GM18526 (cell line): ENCODE measurements around the gene RSPH9.

Source experiments
- POLR2A ChIP-seq: IDR thresholded peaks from 3 replicates; pipeline ENCODE4 v1.6.1; 2011; ENCODE audit not compliant: insufficient read length; ENCODE audit errors: extremely low read depth

RSPH9 gene

GRCh38 chr6:43639984-43640800 lies 4.6 kb upstream of the RSPH9 start:
- no peak for TF ChIP-seq POLR2A

GRCh38 chr6:43645613-43645964 lies 753 bp downstream of the RSPH9 start:
- TF ChIP-seq POLR2A: no peak

DNA sequence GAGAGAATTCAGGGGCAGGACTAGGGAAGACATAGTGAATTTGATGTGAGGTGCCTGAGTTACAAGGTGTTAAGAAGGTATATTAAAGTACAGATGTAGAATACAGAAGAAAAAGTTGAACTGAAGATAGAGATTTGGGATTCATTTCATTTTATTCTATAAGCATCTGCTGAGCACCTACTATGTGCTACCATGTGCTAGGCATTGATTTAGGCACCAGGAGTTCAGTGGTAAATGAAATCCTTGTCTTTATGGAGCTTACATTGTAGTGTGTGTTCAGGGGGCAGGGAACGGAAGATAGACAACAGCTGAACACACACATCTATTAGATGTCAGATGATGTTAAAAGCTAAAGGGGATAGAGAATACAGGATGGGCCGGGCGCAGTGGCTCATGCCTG lies 2.8 kb downstream of the RSPH9 start:
- TF ChIP-seq POLR2A: no peak

- TF ChIP-seq POLR2A: no peak
These were observed 3.4 kb downstream of the RSPH9 start for GRCh38 chr6:43648248-43648647.

DNA sequence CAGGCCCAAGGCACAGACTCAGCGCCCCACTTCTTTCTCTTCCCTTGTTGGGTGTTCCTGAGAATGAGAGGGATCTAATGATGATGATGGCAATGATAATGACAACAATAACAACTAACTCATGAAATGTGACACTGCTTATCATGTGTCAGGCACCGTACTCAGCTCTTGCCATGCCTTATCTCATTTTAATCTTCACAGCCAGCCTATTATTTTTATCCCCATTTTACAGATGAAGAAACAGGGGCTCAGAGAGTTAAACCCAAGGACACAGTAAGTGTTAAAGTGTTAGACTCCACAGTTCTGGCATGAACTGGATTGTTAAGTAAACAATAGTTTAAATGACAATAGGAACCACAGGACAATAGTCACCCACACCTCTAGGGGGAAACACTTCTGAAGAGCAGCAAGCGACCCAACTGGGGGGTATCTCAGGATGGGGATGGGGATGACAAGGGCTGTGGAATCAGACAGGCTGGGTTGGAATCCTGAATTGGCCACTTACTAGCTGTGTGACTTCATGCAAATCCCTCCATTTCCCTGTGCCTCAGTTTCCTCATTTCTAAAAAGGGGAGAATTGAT lies 12.5 kb downstream of the RSPH9 start:
- no peak for TF ChIP-seq POLR2A

DNA sequence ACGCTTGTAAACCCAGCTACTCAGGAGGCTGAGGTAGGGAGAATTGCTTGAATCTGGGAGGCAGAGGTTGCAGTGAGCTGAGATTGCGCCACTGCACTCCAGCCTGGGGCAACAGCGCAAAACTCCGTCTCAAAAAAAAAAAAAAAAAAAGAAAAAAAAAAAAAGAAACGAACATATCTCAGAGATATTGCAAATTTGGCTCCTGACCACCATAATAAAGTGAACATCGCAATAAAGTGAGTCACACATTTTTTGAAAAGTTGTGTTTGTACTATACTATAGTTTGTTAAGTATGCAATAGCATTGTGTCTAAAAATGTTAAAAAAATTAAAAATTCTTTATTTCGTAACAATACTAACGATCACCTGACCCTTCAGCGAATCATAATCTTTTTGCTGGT lies 13.3 kb downstream of the RSPH9 start:
- TF ChIP-seq POLR2A: no peak

DNA sequence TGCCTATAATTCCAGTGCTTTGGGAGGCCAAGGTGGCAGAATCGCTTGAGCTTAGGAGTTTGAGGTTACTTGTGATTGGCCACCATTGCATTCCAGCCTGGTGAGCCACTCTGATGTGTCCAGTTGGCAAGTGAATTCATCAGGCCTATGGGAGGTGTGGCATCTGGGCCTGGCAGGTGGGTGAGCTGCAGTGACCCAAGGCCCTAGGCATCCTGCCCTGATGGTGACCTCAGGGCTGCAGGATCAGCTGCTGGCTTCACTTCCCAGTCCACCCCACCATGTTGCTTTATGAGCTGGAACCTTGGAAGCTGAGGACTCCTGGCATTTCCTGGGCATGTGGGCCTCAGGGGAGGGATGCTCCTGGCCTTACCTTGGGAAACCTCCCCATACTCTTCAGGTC lies 20.5 kb downstream of the RSPH9 start:
- no peak for TF ChIP-seq POLR2A

GRCh38 chr6:43666196-43666920 lies 21.5 kb downstream of the RSPH9 start:
- no peak for TF ChIP-seq POLR2A

- TF ChIP-seq POLR2A: no peak
These were observed 22.7 kb downstream of the RSPH9 start for GRCh38 chr6:43667245-43668150.

DNA sequence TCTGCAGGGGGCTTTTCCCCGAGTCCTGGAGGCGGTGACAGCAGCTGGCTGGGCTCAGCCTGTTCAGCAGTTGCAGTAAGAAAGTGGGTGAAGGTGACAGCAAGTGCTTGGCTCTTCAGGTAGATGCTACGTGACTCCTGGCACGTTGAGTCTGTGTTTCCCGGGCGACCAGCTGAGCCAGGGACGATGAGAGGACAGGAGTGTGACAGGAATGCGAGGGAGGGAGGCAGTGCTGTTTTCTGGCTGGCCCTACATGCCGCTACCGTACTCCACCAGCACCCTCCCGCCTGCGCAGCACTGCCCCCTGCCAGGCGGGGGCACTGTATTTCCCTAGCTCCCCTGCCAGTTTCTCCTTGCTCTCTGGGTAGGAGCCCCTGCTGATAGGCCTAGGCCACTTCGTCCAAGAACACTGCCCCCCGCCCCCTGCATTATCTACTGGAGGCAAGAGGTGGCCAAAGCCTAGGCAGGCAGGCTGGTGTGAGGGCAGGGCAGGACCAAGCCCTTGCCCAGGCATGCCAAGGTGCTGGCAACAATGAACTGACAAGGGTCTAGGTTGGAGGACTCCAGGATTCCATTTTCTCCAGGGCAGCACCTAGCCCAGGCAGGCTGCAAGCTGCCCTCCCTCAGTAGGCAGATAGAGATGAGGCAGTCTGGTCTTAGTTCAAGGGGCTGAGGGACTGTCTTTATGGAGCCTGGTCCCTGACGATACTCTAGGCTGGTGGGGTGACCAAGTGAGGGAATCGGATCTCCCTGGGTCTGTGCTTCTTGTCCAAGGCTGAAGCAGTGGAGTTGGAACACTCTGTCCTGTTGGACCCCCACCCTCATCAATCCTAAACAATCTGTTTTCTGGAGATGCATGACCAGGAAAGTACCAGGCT lies 23.6 kb downstream of the RSPH9 start:
- TF ChIP-seq POLR2A: no peak

DNA sequence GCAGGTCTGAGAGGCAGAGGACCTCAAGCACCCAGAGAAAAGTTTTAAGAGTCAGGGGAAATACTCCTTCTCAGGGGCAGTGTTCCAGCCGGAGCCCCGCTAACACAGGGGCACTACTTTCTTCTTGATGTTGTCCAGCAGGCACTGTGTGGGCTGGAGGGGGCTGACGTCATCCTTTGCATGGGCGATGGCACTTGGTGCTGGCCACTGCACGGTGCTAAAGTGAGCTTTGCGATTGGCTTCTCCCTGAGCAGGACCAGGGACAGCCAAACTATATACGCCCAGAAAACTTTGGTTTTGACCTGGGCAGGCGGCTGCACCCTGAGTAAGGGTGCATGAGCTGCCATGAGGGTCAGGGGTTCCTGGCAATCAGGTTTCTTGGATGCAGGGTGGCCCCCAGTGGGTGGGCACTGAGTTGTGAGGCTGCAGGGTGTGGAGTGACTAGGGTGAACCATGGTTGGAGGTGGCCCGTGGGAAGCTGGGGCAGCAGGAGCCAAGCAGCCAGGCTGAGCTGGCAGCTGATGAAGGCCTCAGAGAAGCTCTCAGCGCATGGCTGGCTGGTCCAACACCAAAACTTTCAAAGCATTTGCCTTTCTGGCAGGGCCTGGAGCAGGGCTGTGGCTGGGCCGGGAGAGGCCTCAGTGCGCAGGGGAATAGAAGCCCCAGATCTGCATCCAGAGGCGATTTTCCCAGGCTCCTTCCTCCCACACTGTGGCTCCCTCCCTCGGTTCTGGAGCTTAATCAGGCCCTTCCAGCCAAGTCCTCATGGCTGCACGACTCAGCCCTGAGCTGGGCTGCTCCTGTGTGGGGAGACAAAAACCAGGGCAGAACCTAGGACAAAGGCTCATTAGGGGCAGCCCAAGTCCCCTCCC lies 24.4 kb downstream of the RSPH9 start:
- TF ChIP-seq POLR2A: no peak

DNA sequence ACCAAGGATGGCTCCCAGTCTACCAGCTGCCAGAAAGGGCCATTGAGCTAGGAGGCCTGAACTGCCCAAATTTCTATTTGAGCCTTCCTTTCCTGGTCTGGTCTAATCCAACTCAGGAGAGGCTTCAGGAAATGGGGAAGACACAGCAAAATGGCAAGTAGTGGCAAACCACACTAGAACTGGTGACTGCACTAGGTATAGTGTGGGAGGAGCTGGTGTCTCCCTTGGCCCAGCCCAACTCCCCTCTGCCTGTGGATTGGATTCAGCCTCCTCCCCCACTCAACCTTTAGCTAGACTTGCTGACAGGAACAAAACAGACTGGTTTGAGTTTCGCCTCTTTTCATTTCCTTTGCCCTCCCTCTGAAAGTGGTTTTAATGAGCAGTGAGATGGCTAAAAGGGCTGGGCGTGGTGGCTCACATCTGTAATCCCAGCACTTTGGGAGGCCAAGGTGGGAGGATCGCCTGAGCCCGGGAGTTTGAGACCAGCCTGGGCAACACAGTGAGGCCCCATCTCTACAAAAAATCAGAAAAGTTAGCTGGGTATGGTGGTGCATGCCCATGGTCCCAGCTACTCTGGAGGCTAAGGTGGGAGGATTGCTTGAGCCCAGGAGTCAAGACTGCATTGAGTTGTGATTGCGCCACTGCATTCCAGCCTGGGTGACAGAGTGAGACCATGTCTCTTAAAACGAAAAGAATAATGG lies 25.2 kb downstream of the RSPH9 start:
- TF ChIP-seq POLR2A: no peak

DNA sequence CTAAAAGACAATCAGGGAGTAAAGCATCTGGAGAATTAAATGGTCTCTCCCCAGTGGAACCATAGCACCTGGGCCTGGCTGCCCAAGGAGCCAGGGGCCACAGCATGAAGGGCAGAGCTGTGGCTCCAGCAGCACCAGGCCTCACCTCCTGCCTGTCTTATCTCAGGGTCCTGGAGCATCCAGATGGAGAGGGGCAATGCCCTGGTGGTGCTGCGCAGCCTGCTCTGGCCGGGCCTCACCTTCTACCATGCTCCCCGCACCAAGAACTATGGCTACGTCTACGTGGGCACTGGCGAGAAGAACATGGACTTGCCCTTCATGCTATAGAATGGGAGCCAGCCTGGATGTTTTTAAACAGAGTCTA lies 25.8 kb downstream of the RSPH9 start:
- TF ChIP-seq POLR2A: no peak
